Ramos (cell line): Measurements from ENCODE around the gene ZNF467.

Experiments used
- in situ Hi-C: fragments of 300-500 bp; cut with MboI; formaldehyde crosslinking; loops from one replicate; pipeline ENCODE4 v1.14.3; 2022; ENCODE audit warnings: low sequenced_read_pairs; ENCODE audit not compliant: unreplicated experiment

The ZNF467 gene, protein sequence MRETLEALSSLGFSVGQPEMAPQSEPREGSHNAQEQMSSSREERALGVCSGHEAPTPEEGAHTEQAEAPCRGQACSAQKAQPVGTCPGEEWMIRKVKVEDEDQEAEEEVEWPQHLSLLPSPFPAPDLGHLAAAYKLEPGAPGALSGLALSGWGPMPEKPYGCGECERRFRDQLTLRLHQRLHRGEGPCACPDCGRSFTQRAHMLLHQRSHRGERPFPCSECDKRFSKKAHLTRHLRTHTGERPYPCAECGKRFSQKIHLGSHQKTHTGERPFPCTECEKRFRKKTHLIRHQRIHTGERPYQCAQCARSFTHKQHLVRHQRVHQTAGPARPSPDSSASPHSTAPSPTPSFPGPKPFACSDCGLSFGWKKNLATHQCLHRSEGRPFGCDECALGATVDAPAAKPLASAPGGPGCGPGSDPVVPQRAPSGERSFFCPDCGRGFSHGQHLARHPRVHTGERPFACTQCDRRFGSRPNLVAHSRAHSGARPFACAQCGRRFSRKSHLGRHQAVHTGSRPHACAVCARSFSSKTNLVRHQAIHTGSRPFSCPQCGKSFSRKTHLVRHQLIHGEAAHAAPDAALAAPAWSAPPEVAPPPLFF

DNA sequence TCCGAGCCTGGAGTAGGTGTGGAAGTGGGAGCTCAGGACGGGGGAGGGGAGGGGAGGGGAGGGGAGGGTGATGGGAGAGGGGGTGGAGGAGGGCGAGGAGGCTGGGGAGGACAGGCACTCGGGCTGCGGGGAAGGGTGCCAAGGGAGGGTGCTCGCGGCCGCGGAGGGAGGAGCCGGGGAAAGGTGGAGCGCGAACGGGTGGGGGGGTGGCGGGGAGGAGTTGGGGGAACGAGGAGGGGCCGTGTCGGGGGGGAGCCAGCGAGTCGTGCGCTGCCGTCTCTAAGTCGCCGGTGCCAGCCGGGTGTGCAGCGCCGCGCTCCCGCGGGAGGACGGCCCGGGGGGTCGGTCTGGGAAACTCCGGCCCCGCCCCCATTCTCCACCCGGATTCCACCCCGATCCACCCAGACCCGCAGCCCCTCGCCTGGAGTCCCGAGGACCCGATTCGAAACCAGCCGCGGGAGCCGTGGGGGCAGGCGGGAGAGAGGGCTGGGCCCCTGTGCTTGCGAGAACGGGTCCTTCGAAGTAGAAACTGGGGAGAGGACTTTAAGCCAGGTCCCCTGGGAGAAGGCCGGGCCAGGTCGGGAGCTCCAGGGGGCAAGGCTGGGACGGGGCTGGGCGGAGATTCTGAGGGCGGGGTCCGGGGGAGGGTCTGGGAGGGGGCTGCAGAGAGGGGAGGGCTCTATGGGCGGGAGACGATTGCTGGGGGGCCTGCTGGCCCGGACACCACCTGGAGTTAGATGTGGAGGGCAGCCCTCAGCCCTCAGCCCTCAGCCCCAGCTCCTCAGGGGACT, at the start of gene ZNF467:
Gene ZNF467, minus strand, starts transcription at position 143 of the 791 bp plus-strand sequence. CDS start 2,556 bp downstream, outside the sequence.
- in situ Hi-C loops = no loop called here

DNA sequence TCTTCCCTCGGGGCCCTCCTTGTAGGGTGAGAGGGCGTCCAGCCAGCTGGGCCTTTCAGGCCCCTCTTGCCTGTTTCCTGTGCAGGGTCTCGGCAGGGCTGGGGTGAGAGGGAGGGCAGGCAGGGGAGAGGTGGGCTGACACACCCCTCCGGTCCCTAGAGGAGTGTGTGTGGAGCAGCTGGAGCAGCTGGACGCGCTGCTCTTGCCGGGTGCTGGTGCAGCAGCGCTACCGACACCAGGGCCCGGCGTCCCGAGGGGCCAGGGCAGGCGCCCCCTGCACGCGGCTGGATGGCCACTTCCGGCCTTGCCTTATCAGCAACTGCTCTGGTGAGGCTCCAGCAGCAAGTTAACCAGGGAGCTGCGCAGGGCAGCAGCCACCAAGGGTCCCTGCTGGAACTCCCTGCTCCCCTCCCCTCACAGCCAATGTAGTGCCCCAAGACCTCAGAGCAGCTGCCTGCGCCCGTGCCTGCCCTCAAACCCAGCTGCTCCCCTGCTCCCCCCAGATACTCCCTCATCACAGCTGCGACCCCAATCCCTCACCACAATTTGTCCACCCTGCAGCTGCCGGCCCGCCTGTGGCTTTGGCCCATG, 49.1 kb upstream of the ZNF467 start:
- in situ Hi-C loops = no loop called here

DNA sequence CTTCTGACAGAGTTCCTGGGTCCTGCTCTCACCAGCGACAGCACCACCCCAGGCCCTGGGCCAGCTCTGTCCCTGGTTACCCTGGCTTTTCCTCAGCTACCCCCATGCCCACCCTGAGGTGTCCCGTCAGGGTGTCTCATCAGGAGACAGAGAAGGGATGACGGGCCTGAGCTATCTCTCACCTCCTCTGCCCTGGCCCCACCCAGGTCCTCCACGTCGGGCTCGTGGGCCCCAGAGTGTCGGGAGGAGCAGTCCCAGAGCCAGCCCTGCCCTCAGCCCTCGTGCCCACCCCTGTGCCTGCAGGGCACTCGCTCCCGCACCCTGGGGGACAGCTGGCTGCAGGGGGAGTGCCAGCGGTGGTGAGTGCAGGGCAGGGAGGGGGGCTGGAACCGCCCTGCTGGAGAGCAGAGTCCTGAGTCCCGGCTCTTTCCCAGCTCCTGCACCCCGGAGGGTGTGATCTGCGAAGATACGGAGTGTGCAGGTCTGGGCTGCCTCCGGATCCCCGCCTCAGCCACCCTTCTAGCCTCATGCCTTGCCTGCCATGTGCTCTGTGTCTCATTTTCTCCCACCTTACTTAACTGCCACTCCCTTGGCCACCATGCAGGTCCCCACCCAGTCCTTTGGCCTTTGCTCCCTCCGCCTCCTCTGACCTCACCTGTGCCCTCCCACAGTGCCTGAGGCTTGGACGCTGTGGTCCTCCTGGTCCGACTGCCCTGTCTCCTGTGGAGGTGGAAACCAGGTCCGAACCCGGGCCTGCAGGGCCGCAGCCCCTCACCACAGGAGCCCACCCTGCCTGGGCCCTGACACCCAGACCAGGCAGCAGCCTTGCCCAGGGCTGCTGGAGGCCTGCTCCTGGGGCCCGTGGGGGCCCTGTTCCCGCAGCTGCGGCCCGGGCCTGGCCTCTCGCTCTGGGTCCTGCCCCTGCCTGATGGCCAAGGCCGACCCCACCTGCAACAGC, 48.1 kb upstream of the ZNF467 start:
- in situ Hi-C loops = no loop called here

DNA sequence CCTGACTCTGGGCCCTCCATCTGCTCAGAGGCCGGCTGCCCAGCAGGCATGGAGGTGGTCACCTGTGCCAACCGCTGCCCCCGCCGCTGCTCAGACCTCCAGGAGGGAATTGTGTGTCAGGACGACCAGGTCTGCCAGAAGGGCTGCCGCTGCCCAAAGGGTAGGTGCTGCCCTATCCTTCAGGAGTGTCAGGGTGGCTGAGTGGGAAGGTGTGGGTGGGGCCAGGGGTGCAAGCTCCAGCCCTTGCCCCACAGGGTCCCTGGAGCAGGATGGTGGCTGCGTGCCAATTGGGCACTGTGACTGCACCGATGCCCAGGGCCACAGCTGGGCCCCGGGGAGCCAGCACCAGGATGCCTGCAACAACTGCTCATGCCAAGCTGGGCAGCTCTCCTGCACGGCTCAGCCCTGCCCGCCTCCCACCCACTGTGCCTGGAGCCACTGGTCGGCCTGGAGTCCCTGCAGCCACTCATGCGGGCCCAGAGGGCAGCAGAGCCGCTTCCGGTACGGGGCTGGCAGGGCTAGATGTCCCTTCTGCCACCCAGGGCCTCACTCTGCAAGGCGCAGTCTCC, 47.3 kb upstream of the ZNF467 start:
- in situ Hi-C loops = no loop called here

DNA sequence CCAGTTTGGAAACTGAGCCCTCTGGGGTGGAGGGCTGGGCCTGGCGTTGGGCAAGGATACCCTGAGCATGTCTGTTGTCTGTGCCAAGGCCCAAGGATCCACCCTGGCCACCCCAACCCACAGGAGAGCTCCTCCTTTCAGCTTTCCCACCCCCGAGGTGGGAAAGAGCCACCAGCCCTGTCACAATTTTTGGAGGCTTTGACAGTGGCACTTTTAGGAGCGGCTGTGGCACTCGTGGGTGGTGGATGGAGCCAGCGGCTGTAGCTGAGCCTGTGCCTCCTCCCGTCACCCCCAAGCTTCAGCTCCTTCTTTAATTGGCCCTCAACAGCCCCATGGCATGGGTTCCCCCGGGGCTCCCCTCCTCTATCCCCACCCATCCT, 46.6 kb upstream of the ZNF467 start:
- in situ Hi-C loops = no loop called here

DNA sequence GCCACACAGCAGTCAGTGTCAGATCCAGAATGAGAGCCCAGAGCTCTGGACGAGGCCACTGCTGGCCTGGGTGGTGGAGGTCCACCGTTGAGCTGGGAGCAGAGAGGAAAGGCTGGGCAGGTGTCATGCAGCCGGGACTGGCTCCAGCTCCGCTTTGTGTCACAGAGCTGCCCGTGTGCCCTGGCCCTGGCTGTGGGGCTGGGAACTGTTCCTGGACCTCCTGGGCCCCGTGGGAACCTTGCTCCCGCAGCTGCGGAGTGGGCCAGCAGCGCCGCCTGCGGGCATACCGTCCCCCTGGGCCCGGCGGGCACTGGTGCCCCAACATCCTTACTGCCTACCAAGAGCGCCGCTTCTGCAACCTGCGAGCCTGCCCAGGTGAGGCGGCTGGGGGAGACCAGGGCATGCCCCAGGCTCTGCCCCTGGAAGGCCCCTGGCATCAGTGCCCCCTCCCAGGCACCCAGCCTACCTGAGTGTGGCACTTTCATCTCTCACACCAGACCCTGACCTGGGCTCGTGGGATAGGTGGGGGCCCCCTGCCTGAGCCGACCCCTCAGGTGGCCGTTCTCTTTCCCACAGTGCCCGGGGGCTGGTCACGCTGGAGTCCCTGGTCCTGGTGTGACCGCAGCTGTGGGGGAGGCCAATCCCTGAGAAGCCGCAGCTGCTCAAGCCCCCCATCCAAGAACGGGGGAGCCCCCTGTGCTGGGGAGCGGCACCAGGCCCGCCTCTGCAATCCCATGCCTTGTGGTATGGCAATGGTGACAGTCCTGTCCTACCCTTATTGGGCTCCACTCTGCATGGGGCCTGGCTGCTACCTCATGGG, 46.0 kb upstream of the ZNF467 start:
- in situ Hi-C loops = no loop called here

DNA sequence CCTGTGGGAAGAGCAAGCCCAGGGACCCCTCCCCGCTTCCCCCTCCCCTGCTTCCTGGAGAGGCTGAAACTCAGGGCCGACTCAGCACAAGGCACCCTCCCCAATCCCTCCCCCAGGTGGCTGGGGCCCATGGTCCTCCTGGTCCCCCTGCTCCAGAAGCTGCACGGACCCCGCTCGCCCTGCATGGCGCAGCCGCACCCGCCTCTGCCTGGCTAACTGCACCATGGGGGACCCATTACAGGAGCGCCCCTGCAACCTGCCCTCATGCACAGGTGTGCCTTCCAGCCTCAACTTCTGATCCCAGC, 45.1 kb upstream of the ZNF467 start:
- in situ Hi-C loops = no loop called here

DNA sequence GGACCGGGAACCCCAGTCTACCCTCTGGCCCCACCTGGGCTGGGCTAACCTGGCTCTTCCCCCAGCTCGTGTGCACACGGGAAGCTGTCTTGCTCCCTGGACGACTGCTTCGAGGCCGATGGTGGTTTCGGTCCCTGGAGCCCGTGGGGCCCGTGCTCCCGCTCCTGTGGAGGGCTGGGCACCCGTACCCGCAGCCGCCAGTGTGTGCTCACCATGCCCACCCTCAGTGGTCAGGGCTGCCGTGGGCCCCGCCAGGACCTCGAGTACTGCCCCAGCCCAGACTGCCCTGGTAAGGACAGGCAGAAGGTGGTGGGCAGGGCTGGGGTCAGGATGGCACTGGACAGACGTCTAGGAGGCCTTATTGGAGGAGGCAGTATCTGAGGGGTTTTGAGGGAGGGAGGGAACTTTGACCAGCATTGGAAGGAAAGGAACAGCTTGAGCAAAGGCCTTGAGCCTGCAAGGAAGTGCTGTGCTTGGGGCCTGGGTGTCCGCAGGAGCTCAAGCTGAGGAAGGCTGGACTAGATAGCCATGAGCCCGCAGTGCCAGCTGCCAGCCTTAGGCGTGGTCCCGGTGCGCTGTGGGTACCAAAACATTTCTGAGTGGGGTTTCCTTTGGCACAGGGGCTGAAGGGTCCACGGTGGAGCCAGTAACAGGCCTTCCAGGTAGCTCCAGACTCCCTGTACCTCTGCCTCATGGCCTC, 44.6 kb upstream of the ZNF467 start:
- in situ Hi-C loops = no loop called here

DNA sequence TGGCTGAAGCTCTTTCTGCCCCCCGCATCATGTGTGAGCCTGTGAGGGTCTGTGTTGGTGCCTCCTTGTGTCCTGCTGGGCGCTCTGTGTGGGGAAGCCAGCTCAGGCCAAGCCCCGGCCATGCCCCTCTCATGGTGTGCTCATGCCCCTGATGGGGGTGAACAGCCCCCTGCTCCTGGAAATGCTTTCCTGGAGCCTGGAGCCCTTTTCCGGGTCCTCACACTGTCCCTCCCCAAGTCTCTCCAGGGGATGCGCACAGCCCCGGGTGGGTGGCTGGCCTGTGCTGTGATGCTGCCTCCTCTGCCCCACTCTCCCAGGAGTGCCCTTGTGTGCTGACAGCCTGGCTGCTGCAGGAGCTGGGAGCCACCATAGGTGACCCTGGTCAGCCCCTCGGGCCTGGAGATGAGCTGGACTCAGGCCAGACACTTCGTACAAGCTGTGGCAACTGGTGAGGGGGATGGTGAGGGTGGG, 43.9 kb upstream of the ZNF467 start:
- in situ Hi-C loops = no loop called here

DNA sequence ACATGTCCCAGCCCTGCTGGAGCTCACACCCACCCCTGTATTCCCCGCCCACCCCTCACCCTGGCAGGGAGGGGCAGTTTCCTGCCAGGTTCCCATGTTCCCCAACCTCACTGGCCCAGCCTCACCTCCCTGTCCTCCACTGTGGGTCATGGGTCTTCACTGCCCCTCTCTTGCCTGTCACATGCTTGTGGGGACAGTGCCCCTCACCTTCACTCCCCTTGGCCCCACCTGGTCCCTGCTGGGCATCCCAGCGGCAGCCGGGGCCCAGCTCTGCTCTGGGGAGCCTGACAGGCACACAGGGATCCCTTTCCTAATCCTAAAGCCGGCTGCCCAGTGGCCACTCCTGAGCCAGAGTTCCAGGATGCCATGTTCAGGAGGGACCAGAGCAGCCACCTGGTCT, 43.4 kb upstream of the ZNF467 start:
- in situ Hi-C loops = no loop called here

DNA sequence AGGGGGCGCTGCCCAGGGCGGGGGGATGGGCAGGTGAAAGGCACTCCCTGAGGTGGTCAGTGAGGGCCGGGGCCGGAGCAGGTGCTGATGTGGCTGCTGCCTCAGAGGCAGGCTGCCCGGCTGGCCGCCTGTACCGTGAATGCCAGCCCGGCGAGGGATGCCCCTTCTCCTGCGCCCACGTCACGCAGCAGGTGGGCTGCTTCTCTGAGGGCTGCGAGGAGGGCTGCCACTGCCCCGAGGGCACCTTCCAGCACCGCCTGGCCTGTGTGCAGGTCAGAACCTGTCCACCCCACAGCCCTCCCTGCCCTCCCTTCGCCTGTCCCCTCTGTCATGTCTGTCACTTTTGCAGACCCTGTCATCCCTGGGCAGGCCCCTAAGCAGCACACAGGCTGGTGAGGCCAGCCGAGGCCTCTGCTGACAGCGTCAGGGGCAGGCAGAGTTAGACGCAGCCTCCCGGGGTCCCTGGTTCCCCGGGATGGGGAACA, 42.9 kb upstream of the ZNF467 start:
- in situ Hi-C loops = no loop called here

DNA sequence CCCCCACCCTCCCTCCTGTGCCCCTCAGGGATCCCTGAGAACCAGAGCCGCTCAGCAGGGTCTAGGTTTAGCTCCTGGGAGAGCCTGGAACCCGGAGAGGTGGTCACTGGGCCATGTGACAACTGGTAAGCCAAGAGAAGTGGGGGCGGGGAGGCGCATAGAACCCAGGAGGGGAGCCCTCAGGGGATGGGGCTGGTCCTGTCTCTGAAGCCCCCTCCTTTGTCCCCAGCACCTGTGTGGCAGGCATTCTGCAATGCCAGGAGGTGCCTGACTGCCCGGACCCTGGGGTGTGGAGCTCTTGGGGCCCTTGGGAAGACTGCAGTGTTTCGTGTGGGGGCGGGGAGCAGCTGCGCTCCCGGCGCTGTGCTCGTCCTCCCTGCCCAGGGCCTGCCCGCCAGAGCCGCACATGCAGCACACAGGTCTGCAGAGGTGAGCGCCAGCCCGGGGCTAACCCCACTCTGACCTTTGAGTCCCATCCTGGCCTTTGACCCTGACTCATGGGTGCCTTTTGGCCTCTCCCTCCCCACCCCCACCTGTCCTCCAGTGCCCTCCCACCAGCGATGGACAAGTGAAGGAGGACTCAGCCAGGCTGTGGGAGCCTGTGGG, 42.4 kb upstream of the ZNF467 start:
- in situ Hi-C loops = no loop called here

DNA sequence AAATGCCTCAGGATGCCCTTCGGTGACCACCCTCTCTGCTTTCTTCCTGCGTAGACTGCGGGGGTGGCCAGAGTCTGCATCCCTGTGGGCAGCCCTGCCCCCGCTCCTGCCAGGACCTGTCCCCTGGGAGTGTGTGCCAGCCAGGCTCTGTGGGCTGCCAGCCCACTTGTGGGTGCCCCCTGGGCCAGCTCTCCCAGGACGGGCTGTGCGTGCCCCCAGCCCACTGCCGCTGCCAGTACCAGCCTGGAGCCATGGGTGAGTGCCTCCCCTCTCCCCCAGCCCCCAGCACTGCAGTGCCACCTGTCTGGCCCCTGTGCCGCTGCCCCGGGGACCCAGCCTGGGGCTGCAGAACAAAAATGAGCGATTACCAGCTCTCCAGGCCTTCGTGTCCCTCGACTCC, 41.7 kb upstream of the ZNF467 start:
- in situ Hi-C loops = no loop called here

DNA sequence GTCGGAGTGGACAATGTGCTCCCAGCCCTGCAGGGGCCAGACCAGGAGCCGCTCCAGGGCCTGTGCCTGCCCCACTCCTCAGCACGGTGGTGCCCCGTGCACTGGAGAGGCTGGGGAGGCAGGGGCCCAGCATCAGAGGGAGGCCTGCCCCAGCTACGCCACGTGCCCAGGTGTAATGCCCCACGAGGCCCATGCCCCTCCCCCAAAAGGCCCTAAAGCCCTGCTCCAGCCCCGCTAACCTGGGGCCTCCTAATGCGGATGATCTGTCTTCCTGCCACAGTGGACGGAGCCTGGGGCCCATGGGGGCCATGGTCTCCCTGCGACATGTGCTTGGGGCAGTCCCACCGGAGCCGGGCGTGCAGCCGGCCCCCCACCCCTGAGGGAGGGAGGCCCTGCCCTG, 41.1 kb upstream of the ZNF467 start:
- in situ Hi-C loops = no loop called here

DNA sequence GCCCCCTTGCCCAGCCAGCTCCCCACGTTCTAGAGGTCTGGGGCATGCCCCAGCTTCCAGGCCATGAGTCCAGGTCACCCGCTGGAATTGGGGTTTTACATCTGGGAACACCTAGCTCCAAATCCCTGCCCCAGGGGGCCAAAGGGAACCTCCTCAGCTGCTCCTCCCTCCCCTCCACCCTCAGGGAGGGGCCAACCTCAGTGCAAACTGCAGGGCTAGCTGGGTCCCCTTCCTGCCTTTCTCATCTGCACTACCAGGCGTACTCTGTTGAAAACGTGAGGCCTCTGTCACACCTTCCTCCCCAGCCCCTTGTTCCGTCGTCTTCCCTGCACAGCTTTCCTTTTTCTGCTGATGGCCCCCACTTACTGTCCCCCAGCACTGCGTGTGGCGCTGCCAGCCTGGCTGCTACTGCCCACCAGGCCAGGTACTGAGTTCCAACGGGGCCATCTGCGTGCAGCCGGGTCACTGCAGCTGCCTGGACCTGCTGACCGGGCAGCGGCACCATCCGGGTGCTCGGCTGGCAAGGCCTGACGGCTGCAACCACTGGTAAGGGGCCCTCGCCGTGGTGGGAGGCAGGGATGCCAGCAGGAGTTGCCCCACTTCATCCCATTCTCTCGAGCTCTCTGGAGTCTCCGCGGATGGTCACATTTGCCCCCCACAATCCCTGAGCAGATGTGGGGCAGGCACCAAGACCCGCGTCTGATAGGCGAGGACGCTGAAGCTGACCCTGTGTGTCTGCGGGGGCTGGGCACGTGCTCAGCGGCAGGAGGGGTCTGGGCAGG, 40.1 kb upstream of the ZNF467 start:
- in situ Hi-C loops = no loop called here

DNA sequence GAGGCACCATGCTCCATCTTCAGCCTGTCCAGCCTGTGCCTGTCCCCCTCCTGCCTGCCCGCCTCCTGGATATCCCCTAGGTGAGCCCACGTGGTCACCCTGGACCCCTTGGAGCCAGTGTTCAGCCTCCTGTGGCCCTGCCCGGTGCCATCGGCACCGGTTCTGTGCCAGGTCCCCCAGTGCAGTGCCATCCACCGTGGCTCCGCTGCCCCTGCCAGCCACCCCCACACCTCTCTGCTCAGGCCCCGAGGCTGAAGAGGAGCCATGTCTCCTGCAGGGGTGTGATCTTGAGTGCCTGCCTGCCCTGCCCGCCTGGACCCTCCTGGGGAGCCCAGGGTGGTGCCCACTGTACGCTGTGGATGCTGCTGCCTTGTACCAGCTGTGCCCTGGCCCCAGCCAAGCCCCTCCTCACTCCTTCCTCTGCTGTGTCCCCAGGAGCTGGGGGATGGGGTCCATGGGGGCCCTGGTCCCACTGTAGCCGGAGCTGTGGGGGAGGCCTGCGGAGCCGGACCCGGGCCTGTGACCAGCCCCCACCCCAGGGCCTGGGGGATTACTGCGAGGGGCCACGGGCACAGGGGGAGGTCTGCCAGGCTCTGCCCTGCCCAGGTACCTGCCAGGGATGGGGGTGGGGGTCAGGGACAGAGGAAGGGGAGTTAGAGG, 38.6 kb upstream of the ZNF467 start:
- in situ Hi-C loops = no loop called here
